IgD-negative memory B cell (primary cell): Measurements from ENCODE around the gene DCC. TPM values are rescaled to one million over a fixed set of nuclear protein-coding genes. Genes with fewer than 3 reads are reported as not detected.

Source experiments
- H3K27ac Mint-ChIP-seq, 3 donors: one replicate each; pipeline ENCODE4 v1.8.0; 2020 to 2022; ENCODE audit warnings: mild to moderate bottlenecking in 3 of 3, mixed read lengths in 3 of 3, moderate library complexity in 1 of 3
- H3K27me3 Mint-ChIP-seq: one replicate; pipeline ENCODE4 v1.8.0; 2021; ENCODE audit warnings: mixed read lengths
- H3K36me3 Mint-ChIP-seq: one replicate; pipeline ENCODE4 v1.8.0; 2020; ENCODE audit warnings: mild to moderate bottlenecking, mixed read lengths
- H3K4me1 Mint-ChIP-seq, 3 donors: one replicate each; pipeline ENCODE4 v1.8.0; 2020 to 2022; ENCODE audit warnings: mixed read lengths in 3 of 3, mild to moderate bottlenecking in 1 of 3
- H3K4me3 Mint-ChIP-seq, 4 donors: one replicate each; pipeline ENCODE4 v1.8.0; 2020 to 2022; ENCODE audit warnings: mild to moderate bottlenecking in 4 of 4, mixed read lengths in 4 of 4, moderate library complexity in 3 of 4
- H3K9me3 Mint-ChIP-seq, 3 donors: one replicate each; pipeline ENCODE4 v1.8.0; 2020 to 2021; ENCODE audit warnings: mixed read lengths in 3 of 3, mild to moderate bottlenecking in 1 of 3
- polyA plus RNA-seq: library from polyadenylated mRNA; unstranded; fragments of 300-500 nt; fragmentation: Illumina TruSeq; gene quantifications from one replicate; pipeline ENCODE4 v1.2.3, GENCODE V29; 2021

The DCC gene
- polyA plus RNA-seq, 1 donor from 2014 or later = not detected

DNA sequence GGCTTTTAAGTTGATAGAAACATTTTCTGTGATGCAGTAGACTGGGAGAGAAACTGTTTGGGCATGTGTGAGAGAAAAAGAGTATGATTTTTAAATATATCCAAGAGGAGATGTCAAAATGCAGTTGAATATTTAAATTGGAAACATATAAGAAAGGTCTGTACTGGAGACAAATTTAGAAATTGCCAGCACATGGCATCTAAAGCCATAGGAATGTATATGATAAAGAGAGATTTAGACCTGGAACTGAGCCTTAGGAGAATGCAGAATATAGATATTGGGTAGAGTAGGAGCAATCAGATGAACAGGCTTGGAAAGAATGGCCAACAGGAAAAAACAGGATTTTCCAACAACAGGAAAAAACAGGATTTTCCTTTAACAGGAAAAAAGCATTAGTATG is 1203.7 kb downstream of the DCC start:
- H3K27me3 Mint-ChIP-seq = no peaks in the 10 kb centered on the region
- H3K36me3 Mint-ChIP-seq = no peaks in the 10 kb centered on the region
- H3K4me1 Mint-ChIP-seq = no peaks in the 10 kb centered on the region
- H3K4me3 Mint-ChIP-seq = no peak overlapping the region
- no peak overlapping the region for H3K27ac Mint-ChIP-seq
- peaks cover 3% of the 10 kb centered on the region in 3 donors for H3K9me3 Mint-ChIP-seq

DNA sequence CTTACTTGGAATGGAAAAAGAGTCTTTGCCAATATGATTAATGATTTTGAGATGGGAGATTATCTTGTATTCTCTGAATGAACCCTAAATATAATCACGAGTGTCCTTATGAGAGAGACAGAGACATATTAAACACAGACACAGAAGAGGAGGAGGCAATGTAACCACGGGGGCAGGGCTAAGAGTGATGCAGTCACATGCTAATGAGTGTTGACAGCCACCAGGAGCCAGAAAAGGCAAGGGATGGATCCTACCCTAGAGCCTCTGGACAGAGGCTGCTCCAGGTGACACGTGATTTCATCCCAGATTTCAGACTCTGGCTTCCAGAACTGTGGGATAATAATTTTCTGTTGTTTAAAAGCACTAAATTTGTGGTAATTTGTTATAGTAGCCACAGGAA is 1204.9 kb downstream of the DCC start:
- peaks cover 3% of the 10 kb centered on the region in 3 donors for H3K9me3 Mint-ChIP-seq
- no peaks in the 10 kb centered on the region for H3K27me3 Mint-ChIP-seq
- no peaks in the 10 kb centered on the region for H3K4me1 Mint-ChIP-seq
- no peak overlapping the region for H3K4me3 Mint-ChIP-seq
- H3K27ac Mint-ChIP-seq = no peak overlapping the region
- H3K36me3 Mint-ChIP-seq = no peaks in the 10 kb centered on the region

DNA sequence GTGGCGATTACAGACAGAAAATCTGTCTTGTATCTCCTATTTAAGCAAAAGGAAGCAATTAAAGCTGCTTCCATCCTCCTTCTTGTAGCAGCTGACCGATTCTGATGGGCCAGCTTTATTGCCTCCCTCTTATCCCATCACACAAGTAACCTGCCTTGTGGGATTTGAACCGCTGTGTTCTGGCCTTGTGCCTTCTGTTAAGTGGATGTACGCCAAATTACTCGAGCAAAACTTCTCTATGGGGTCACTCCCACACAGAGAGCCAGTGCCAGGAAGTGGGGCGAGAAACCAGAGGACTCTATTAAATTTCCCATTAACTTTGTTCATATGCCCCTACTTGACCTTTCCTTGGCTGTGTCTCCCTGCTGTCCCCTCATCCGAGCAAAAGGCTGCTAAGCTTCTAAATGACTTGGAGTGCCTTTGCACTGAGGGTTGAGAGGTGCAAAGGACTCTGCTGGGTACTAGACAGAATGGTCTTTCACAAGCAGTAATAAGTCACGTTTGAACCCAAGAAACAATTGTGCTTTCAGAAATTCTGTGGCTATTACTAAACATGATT is 1212.0 kb downstream of the DCC start:
- H3K4me1 Mint-ChIP-seq = no peaks in the 10 kb centered on the region

DNA sequence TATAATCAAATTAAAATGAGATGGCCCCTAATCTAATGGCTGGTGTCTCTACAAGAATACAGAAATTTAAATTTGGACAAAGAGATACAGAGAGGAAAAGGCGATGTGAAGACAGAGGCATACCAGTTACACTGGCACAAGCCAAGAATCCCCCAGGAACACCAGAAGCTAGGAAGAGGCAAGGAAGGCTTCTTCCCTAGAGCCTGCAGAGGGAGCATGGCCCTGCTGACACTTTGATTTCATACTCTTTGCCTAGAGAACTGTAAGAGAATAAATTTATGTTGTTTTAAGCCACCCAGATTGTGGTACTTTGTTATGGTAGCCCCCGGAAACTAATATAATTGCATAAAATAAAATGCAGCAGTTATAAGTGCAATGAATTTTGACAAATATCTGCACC is 1213.0 kb downstream of the DCC start:
- H3K27ac Mint-ChIP-seq = no peak overlapping the region
- no peaks in the 10 kb centered on the region for H3K27me3 Mint-ChIP-seq
- no peaks in the 10 kb centered on the region for H3K4me1 Mint-ChIP-seq
- no peak overlapping the region for H3K4me3 Mint-ChIP-seq
- peaks cover 0 to 4% (median 3%) of the 10 kb centered on the region in 3 donors for H3K9me3 Mint-ChIP-seq
- H3K36me3 Mint-ChIP-seq = no peaks in the 10 kb centered on the region

More for the DNA sequence above, 1212.0 kb downstream of the DCC start:
- H3K9me3 Mint-ChIP-seq = peaks cover 0 to 4% (median 3%) of the 10 kb centered on the region in 3 donors
- H3K4me3 Mint-ChIP-seq = no peak overlapping the region
- H3K27ac Mint-ChIP-seq = no peak overlapping the region
- H3K36me3 Mint-ChIP-seq = no peaks in the 10 kb centered on the region
- no peaks in the 10 kb centered on the region for H3K27me3 Mint-ChIP-seq

DNA sequence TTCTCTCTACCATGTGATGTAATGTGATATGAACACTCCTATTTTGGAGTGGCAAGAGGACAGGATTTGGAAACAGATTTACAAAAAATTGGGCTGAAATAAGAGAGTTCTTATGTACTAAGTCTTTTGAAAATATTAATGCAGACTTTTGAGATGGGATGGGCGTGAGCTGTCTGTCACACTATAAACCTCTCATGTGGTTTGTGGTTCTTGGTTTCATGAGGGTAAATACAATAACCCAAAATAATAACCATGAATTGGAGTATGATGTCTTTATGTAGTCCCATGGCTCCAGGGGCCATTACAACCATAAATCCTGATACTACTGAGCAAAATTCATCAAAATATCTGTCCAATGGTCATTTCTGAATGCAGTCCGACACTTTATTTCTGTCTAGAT is 1216.5 kb downstream of the DCC start:
- H3K36me3 Mint-ChIP-seq = no peaks in the 10 kb centered on the region
- no peak overlapping the region for H3K4me3 Mint-ChIP-seq
- peaks cover 0 to 10% (median 6%) of the 10 kb centered on the region in 3 donors for H3K9me3 Mint-ChIP-seq
- H3K27ac Mint-ChIP-seq = no peak overlapping the region
- H3K27me3 Mint-ChIP-seq = no peaks in the 10 kb centered on the region
- H3K4me1 Mint-ChIP-seq = no peaks in the 10 kb centered on the region

DNA sequence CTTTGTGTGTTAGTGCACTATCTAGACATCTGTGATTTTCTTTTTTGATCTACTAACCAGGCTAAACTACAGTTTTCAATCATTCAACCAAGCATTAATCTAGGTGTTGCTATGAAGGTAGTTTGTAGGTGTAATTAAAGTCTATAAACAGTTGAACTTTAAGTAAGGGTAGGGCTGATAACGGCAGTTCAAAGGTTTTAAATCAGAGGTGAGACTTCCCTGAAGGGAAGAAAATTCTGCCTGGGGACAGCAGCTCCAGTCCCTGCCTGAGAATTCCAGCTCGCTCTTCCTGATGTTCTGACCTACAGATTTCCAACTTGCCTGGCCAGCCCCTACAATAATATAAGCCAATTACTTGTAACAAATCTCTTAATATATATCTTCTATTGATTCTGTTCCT is 1220.5 kb downstream of the DCC start:
- Mint-ChIP-seq H3K9me3 (peaks cover 0 to 14% (median 6%) of the 10 kb centered on the region in 3 donors), H3K27me3 (no peaks in the 10 kb centered on the region), H3K4me3 (no peak overlapping the region), H3K4me1 (no peaks in the 10 kb centered on the region), H3K27ac (no peak overlapping the region), H3K36me3 (no peaks in the 10 kb centered on the region)

DNA sequence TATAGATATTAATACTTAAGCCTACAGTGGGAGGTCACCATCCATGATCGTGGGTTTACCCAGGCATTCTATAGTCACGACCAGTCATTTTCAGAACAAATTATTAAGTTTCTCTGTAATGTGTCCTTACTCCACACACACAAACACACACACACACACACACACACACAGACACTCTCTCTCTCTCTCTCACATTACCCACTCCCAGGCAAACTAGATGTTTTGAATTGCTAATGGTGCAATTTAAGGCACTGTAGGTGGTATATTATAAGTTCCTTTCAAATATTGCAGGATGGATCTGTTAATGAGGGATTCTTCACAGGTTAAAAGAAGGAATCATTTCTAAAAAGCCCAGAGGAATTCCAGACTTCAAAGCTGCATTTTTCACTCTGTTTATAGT is 1226.6 kb downstream of the DCC start:
- Mint-ChIP-seq H3K36me3 (no peaks in the 10 kb centered on the region), H3K27me3 (no peaks in the 10 kb centered on the region), H3K4me3 (no peak overlapping the region), H3K4me1 (no peaks in the 10 kb centered on the region), H3K9me3 (peaks cover 0 to 2% (median 0%) of the 10 kb centered on the region in 3 donors), H3K27ac (no peak overlapping the region)

DNA sequence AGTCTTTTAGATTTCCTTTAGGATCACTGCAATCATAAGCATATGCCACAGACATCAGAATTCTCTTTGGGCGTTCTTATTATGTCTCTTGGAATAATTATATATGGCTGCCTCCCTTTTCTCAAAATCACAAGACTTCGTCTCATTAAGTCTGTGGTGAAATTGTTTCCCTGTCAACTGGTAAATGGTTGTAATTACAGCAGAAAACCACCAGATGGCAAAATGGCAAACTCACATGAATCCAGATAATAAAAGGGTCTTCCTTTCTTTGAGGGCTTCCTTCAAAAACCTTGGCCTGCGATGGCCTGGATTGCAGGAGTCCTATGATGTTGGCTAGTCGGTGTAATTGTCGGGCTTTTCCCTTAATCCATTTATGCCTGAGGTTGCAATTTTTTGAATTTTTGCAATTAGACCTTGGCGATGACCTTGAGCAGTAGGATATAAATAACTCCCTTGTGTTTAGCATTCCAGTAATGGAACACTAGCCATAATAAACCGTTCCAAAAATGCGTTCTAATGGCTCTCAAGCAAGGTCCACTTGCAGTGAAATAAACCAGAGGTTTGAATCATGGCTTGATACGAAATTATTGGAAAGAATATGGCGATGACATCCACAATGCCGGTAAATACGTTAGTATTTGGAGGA is 1228.1 kb downstream of the DCC start:
- Mint-ChIP-seq H3K27ac (no peak overlapping the region), H3K4me3 (no peak overlapping the region), H3K9me3 (no peaks in the 10 kb centered on the region), H3K4me1 (no peaks in the 10 kb centered on the region), H3K36me3 (no peaks in the 10 kb centered on the region), H3K27me3 (no peaks in the 10 kb centered on the region)
